ENCODE results near the gene MOCOS.

Gene MOCOS

GRCh38 chr18:36187193-36187825, at the start of gene MOCOS:
Gene MOCOS, plus strand, starts transcription at chr18:36187497. Its CDS starts 43 bp downstream, at chr18:36187540.
- Histone ChIP-seq H3K27me3 (ENCODE audit: control insufficient read depth, insufficient read depth, low read length) (no peaks in the 10 kb centered on the region), H3K4me3 (ENCODE audit: low read length) (peak within 1 kb of the TSS; percentile 77), H3K4me1 (ENCODE audit: control insufficient read depth, insufficient read depth, low read length) (peaks cover 2% of the 10 kb centered on the region), H3K27ac (ENCODE audit: low read depth, low read length) (no peak within 1 kb of the TSS), H3K9ac (ENCODE audit: low read length) (peak within 1 kb of the TSS; percentile 57), H3K36me3 (ENCODE audit: control insufficient read depth, insufficient read depth, low read length) (no peaks in the 10 kb centered on the region)

- no peaks in the 10 kb centered on the region for H3K27me3 ChIP-seq (ENCODE audit: control insufficient read depth, insufficient read depth, low read length)
- no peak overlapping the region for H3K4me3 ChIP-seq (ENCODE audit: low read length)
- H3K36me3 ChIP-seq (ENCODE audit: control insufficient read depth, insufficient read depth, low read length) = peaks cover 14% of the 10 kb centered on the region
- H3K9ac ChIP-seq (ENCODE audit: low read length) = no peak overlapping the region
- H3K4me1 ChIP-seq (ENCODE audit: control insufficient read depth, insufficient read depth, low read length) = no peaks in the 10 kb centered on the region
- H3K27ac ChIP-seq (ENCODE audit: low read depth, low read length) = no peak overlapping the region
Measured at GRCh38 chr18:36139245-36139644, 48.1 kb upstream of the MOCOS start.

- H3K27ac ChIP-seq (ENCODE audit: low read depth, low read length) = no peak overlapping the region
- H3K9ac ChIP-seq (ENCODE audit: low read length) = no peak overlapping the region
- H3K4me1 ChIP-seq (ENCODE audit: control insufficient read depth, insufficient read depth, low read length) = no peaks in the 10 kb centered on the region
- H3K4me3 ChIP-seq (ENCODE audit: low read length) = no peak overlapping the region
- H3K27me3 ChIP-seq (ENCODE audit: control insufficient read depth, insufficient read depth, low read length) = no peaks in the 10 kb centered on the region
- H3K36me3 ChIP-seq (ENCODE audit: control insufficient read depth, insufficient read depth, low read length) = peaks cover 24% of the 10 kb centered on the region
Measured at GRCh38 chr18:36141576-36141975, 45.7 kb upstream of the MOCOS start.

GRCh38 chr18:36142751-36143150, 44.5 kb upstream of the MOCOS start:
- H3K27ac ChIP-seq (ENCODE audit: low read depth, low read length) = no peak overlapping the region
- no peaks in the 10 kb centered on the region for H3K27me3 ChIP-seq (ENCODE audit: control insufficient read depth, insufficient read depth, low read length)
- peaks cover 24% of the 10 kb centered on the region for H3K36me3 ChIP-seq (ENCODE audit: control insufficient read depth, insufficient read depth, low read length)
- no peak overlapping the region for H3K4me3 ChIP-seq (ENCODE audit: low read length)
- H3K9ac ChIP-seq (ENCODE audit: low read length) = no peak overlapping the region
- no peaks in the 10 kb centered on the region for H3K4me1 ChIP-seq (ENCODE audit: control insufficient read depth, insufficient read depth, low read length)

- H3K36me3 ChIP-seq (ENCODE audit: control insufficient read depth, insufficient read depth, low read length) = peaks cover 24% of the 10 kb centered on the region
- no peak overlapping the region for H3K9ac ChIP-seq (ENCODE audit: low read length)
- H3K4me1 ChIP-seq (ENCODE audit: control insufficient read depth, insufficient read depth, low read length) = no peaks in the 10 kb centered on the region
- H3K27me3 ChIP-seq (ENCODE audit: control insufficient read depth, insufficient read depth, low read length) = no peaks in the 10 kb centered on the region
- H3K4me3 ChIP-seq (ENCODE audit: low read length) = no peak overlapping the region
- no peak overlapping the region for H3K27ac ChIP-seq (ENCODE audit: low read depth, low read length)
Measured at GRCh38 chr18:36143391-36143790, 43.9 kb upstream of the MOCOS start.

- Histone ChIP-seq H3K27ac (ENCODE audit: low read depth, low read length) (no peak overlapping the region), H3K36me3 (ENCODE audit: control insufficient read depth, insufficient read depth, low read length) (peaks cover 23% of the 10 kb centered on the region), H3K4me1 (ENCODE audit: control insufficient read depth, insufficient read depth, low read length) (no peaks in the 10 kb centered on the region), H3K27me3 (ENCODE audit: control insufficient read depth, insufficient read depth, low read length) (no peaks in the 10 kb centered on the region), H3K4me3 (ENCODE audit: low read length) (no peak overlapping the region), H3K9ac (ENCODE audit: low read length) (no peak overlapping the region)
Measured at GRCh38 chr18:36149514-36150289, 37.6 kb upstream of the MOCOS start.

- Histone ChIP-seq H3K27me3 (ENCODE audit: control insufficient read depth, insufficient read depth, low read length) (no peaks in the 10 kb centered on the region), H3K4me3 (ENCODE audit: low read length) (no peak overlapping the region), H3K36me3 (ENCODE audit: control insufficient read depth, insufficient read depth, low read length) (peaks cover 19% of the 10 kb centered on the region), H3K4me1 (ENCODE audit: control insufficient read depth, insufficient read depth, low read length) (no peaks in the 10 kb centered on the region), H3K9ac (ENCODE audit: low read length) (no peak overlapping the region), H3K27ac (ENCODE audit: low read depth, low read length) (no peak overlapping the region)
Measured at GRCh38 chr18:36152781-36153180, 34.5 kb upstream of the MOCOS start.

GRCh38 chr18:36153203-36153602, 34.1 kb upstream of the MOCOS start:
- peaks cover 19% of the 10 kb centered on the region for H3K36me3 ChIP-seq (ENCODE audit: control insufficient read depth, insufficient read depth, low read length)
- no peaks in the 10 kb centered on the region for H3K4me1 ChIP-seq (ENCODE audit: control insufficient read depth, insufficient read depth, low read length)
- no peaks in the 10 kb centered on the region for H3K27me3 ChIP-seq (ENCODE audit: control insufficient read depth, insufficient read depth, low read length)
- no peak overlapping the region for H3K27ac ChIP-seq (ENCODE audit: low read depth, low read length)
- no peak overlapping the region for H3K4me3 ChIP-seq (ENCODE audit: low read length)
- H3K9ac ChIP-seq (ENCODE audit: low read length) = no peak overlapping the region

GRCh38 chr18:36153771-36154170, 33.5 kb upstream of the MOCOS start:
- Histone ChIP-seq H3K27me3 (ENCODE audit: control insufficient read depth, insufficient read depth, low read length) (no peaks in the 10 kb centered on the region), H3K4me3 (ENCODE audit: low read length) (no peak overlapping the region), H3K36me3 (ENCODE audit: control insufficient read depth, insufficient read depth, low read length) (peaks cover 19% of the 10 kb centered on the region), H3K4me1 (ENCODE audit: control insufficient read depth, insufficient read depth, low read length) (no peaks in the 10 kb centered on the region), H3K27ac (ENCODE audit: low read depth, low read length) (no peak overlapping the region), H3K9ac (ENCODE audit: low read length) (no peak overlapping the region)

- Histone ChIP-seq H3K9ac (ENCODE audit: low read length) (no peak overlapping the region), H3K27ac (ENCODE audit: low read depth, low read length) (no peak overlapping the region), H3K4me1 (ENCODE audit: control insufficient read depth, insufficient read depth, low read length) (no peaks in the 10 kb centered on the region), H3K4me3 (ENCODE audit: low read length) (no peak overlapping the region), H3K36me3 (ENCODE audit: control insufficient read depth, insufficient read depth, low read length) (peaks cover 18% of the 10 kb centered on the region), H3K27me3 (ENCODE audit: control insufficient read depth, insufficient read depth, low read length) (no peaks in the 10 kb centered on the region)
Measured at GRCh38 chr18:36155851-36156757, 31.2 kb upstream of the MOCOS start.

- Histone ChIP-seq H3K9ac (ENCODE audit: low read length) (no peak overlapping the region), H3K4me1 (ENCODE audit: control insufficient read depth, insufficient read depth, low read length) (no peaks in the 10 kb centered on the region), H3K4me3 (ENCODE audit: low read length) (no peak overlapping the region), H3K27me3 (ENCODE audit: control insufficient read depth, insufficient read depth, low read length) (no peaks in the 10 kb centered on the region), H3K36me3 (ENCODE audit: control insufficient read depth, insufficient read depth, low read length) (peaks cover 18% of the 10 kb centered on the region), H3K27ac (ENCODE audit: low read depth, low read length) (no peak overlapping the region)
Measured at GRCh38 chr18:36157441-36157840, 29.9 kb upstream of the MOCOS start.

- H3K27me3 ChIP-seq (ENCODE audit: control insufficient read depth, insufficient read depth, low read length) = no peaks in the 10 kb centered on the region
- no peak overlapping the region for H3K4me3 ChIP-seq (ENCODE audit: low read length)
- peaks cover 12% of the 10 kb centered on the region for H3K36me3 ChIP-seq (ENCODE audit: control insufficient read depth, insufficient read depth, low read length)
- H3K4me1 ChIP-seq (ENCODE audit: control insufficient read depth, insufficient read depth, low read length) = no peaks in the 10 kb centered on the region
- H3K9ac ChIP-seq (ENCODE audit: low read length) = no peak overlapping the region
- no peak overlapping the region for H3K27ac ChIP-seq (ENCODE audit: low read depth, low read length)
Measured at GRCh38 chr18:36158266-36158867, 28.9 kb upstream of the MOCOS start.

All from rectal smooth muscle tissue (tissue), 1 donor.